IgD-negative memory B cell (primary cell): ENCODE results near the gene KCNJ15. TPM values are rescaled to one million over a fixed set of nuclear protein-coding genes. Genes with fewer than 3 reads are reported as not detected.

Source experiments
- H3K27ac Mint-ChIP-seq, 3 donors: one replicate each; pipeline ENCODE4 v1.8.0; 2020 to 2022; ENCODE audit warnings: mild to moderate bottlenecking in 3 of 3, mixed read lengths in 3 of 3, moderate library complexity in 1 of 3
- H3K27me3 Mint-ChIP-seq: one replicate; pipeline ENCODE4 v1.8.0; 2021; ENCODE audit warnings: mixed read lengths
- H3K36me3 Mint-ChIP-seq: one replicate; pipeline ENCODE4 v1.8.0; 2020; ENCODE audit warnings: mild to moderate bottlenecking, mixed read lengths
- H3K4me1 Mint-ChIP-seq, 3 donors: one replicate each; pipeline ENCODE4 v1.8.0; 2020 to 2022; ENCODE audit warnings: mixed read lengths in 3 of 3, mild to moderate bottlenecking in 1 of 3
- H3K4me3 Mint-ChIP-seq, 4 donors: one replicate each; pipeline ENCODE4 v1.8.0; 2020 to 2022; ENCODE audit warnings: mild to moderate bottlenecking in 4 of 4, mixed read lengths in 4 of 4, moderate library complexity in 3 of 4
- H3K9me3 Mint-ChIP-seq, 3 donors: one replicate each; pipeline ENCODE4 v1.8.0; 2020 to 2021; ENCODE audit warnings: mixed read lengths in 3 of 3, mild to moderate bottlenecking in 1 of 3
- polyA plus RNA-seq: library from polyadenylated mRNA; unstranded; fragments of 300-500 nt; fragmentation: Illumina TruSeq; gene quantifications from one replicate; pipeline ENCODE4 v1.2.3, GENCODE V29; 2021

KCNJ15 gene
- polyA plus RNA-seq, 1 donor from 2014 or later = not detected

DNA sequence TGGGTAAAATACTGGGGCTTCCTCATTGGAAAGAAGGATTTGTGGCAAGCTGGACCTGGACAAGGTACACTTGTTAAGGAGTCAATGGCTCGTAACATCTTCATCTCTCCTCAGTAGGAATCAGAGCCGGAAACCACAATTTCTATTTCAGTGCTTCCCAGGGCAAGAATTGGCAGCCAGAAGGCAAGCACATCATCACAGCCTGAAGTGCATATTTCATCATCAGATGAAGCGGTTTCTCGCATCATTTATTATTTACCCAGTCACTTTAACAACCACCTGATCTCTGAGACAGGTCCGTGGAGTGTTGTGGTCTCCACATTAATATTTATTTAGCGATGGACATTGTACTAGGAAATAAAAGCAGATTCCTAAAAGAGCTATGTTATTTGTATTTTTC, 55.0 kb downstream of the KCNJ15 start:
- H3K4me3 Mint-ChIP-seq = no peak overlapping the region
- no peaks in the 10 kb centered on the region for H3K36me3 Mint-ChIP-seq
- peaks cover 0 to 3% (median 2%) of the 10 kb centered on the region in 3 donors for H3K9me3 Mint-ChIP-seq
- H3K27me3 Mint-ChIP-seq = peaks cover 2% of the 10 kb centered on the region
- H3K4me1 Mint-ChIP-seq = no peaks in the 10 kb centered on the region
- H3K27ac Mint-ChIP-seq = peak overlapping the region in 1 of 3 donors; percentile 20

DNA sequence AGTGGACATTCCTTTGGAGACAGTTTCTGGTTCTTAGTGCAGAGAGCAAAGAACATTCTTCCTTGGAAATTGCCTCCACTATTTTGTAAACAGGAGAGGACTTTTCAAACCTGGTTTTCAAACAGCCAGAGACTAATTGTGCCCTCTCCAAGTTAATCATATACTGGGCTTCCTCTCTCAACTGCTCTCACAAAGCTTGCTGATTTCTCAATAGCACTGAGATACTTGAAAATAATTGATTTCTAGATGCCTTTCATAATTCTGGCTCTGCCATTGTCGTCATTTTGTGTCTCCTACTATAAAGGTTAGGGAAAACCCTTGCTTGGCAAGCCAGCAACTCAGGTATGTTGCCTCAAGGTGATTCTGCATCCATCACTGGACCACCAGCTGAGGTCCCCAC, 56.0 kb downstream of the KCNJ15 start:
- no peak overlapping the region for H3K4me3 Mint-ChIP-seq
- no peak overlapping the region for H3K27ac Mint-ChIP-seq
- peaks cover 2% of the 10 kb centered on the region for H3K27me3 Mint-ChIP-seq
- H3K36me3 Mint-ChIP-seq = no peaks in the 10 kb centered on the region
- peaks cover 0 to 3% (median 2%) of the 10 kb centered on the region in 3 donors for H3K9me3 Mint-ChIP-seq
- H3K4me1 Mint-ChIP-seq = no peaks in the 10 kb centered on the region

DNA sequence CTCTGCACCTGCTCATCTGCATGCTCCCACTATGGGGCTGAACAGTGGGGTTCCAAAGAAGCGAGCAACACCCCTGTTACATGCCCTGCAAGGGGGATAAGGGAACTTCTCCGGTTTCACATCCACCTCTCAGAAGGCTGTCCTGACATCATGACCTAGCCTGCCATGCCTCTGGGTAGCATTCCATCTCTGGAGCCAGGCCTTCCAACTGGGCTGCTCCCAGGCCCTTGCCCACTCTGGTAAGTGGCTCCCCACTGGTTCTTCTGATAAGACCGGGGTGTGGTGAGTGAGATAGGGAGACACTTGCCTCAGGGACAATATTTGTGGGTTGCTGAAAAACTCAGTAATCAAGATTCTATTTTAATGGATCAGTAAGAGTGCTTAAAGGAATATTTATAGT, 57.8 kb downstream of the KCNJ15 start:
- Mint-ChIP-seq H3K36me3 (no peaks in the 10 kb centered on the region), H3K4me3 (no peak overlapping the region)

DNA sequence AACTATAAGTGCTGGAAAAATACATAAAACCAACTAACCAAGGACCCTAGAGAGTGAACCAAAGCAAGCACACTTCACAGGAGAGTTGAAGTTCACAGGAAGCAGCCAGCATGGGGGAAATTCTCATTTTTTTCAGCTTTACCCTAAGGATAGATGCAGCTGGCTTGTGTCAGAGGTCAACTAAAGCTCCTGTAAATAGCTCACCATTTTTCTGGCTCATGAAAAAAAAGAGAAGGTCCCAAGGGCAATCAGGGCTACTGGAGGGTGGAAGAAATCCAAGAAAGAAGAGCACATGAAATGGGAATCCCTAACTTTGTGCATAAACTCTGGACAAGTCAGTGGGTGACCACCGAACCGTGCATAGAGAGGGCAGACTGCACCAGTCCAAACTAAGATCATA, 58.3 kb downstream of the KCNJ15 start:
- H3K36me3 Mint-ChIP-seq = no peaks in the 10 kb centered on the region
- H3K27me3 Mint-ChIP-seq = peaks cover 2% of the 10 kb centered on the region
- H3K27ac Mint-ChIP-seq = no peak overlapping the region
- peaks cover 3 to 5% (median 3%) of the 10 kb centered on the region in 3 donors for H3K9me3 Mint-ChIP-seq
- no peak overlapping the region for H3K4me3 Mint-ChIP-seq
- H3K4me1 Mint-ChIP-seq = no peaks in the 10 kb centered on the region

More for the DNA sequence above, 57.8 kb downstream of the KCNJ15 start:
- Mint-ChIP-seq H3K27ac (no peak overlapping the region), H3K9me3 (peaks cover 3 to 5% (median 3%) of the 10 kb centered on the region in 3 donors), H3K4me1 (no peaks in the 10 kb centered on the region), H3K27me3 (peaks cover 2% of the 10 kb centered on the region)

DNA sequence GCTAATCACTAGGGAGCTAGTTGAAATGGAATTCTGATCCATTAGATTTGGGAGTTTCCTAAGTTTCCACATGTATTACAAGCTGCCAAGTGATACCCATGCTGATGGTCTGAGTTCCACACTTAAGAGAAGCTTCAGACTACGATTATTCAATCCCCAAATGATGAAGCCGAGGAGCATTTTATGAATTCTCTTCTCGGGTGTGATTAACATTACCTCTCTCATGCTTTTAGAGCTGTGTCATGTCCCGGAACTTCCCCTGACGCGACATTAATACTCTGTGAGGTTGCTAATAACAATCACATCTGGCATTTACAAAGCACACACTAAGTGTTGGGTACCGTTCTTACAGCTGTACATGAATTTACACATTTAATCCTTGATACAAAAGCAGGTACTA, 63.0 kb downstream of the KCNJ15 start:
- H3K27me3 Mint-ChIP-seq = no peaks in the 10 kb centered on the region
- H3K36me3 Mint-ChIP-seq = no peaks in the 10 kb centered on the region
- peaks cover 0 to 7% (median 4%) of the 10 kb centered on the region in 3 donors for H3K9me3 Mint-ChIP-seq
- H3K27ac Mint-ChIP-seq = no peak overlapping the region
- H3K4me3 Mint-ChIP-seq = no peak overlapping the region
- no peaks in the 10 kb centered on the region for H3K4me1 Mint-ChIP-seq

DNA sequence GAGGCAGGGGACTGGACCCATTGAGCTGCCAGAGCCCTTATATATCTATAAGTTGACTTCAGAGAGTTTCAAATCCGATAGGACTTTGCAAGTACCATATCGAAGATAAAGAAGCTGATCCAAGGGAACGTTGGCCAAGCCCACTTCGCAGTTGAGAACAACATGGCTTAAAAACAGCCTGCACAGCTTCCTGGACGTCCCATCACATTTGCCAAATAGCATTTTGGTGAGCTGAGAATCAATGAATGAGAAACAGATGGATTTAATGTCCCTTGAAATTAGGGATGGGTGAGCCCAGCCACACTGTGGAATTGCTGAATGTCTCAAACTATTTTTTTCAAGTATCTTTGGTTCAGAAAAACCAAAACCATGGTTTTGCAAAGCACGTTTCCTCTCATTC, 64.8 kb downstream of the KCNJ15 start:
- Mint-ChIP-seq H3K36me3 (no peaks in the 10 kb centered on the region), H3K27ac (no peak overlapping the region), H3K9me3 (peaks cover 2 to 9% (median 4%) of the 10 kb centered on the region in 3 donors), H3K4me1 (no peaks in the 10 kb centered on the region), H3K27me3 (no peaks in the 10 kb centered on the region), H3K4me3 (no peak overlapping the region)

DNA sequence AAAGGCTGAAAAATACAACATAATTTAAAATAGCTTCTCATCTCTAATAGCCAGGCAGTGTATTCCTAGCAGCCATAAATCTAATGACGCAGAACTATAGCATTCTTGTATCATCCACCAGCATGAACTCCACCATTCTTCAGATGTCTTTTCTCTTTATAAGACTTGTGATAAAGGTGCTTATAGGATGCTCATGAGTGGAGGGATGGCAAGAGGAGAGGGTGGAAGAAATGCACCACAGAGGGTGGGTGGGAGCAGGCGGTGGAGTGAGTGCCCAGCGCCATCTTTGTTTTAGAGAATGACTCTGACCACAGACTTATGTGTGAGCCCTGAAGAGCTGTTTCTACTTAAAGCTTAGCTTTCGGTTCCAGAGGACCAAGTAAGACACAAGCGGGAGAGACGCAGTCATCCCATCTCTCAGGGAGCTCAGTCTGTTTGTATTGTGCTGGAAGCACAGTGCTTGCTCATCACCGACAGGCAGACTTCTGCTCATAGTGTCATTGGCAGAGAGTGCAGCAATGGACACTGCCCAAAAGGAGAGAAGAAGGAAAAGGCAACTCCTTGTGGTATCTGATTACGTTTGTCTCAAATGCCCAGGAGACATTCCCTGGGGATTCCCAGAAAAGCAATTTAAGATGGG, 65.6 kb downstream of the KCNJ15 start:
- Mint-ChIP-seq H3K4me1 (no peaks in the 10 kb centered on the region), H3K27me3 (no peaks in the 10 kb centered on the region), H3K9me3 (peaks cover 2 to 9% (median 4%) of the 10 kb centered on the region in 3 donors), H3K4me3 (no peak overlapping the region), H3K36me3 (no peaks in the 10 kb centered on the region), H3K27ac (no peak overlapping the region)

DNA sequence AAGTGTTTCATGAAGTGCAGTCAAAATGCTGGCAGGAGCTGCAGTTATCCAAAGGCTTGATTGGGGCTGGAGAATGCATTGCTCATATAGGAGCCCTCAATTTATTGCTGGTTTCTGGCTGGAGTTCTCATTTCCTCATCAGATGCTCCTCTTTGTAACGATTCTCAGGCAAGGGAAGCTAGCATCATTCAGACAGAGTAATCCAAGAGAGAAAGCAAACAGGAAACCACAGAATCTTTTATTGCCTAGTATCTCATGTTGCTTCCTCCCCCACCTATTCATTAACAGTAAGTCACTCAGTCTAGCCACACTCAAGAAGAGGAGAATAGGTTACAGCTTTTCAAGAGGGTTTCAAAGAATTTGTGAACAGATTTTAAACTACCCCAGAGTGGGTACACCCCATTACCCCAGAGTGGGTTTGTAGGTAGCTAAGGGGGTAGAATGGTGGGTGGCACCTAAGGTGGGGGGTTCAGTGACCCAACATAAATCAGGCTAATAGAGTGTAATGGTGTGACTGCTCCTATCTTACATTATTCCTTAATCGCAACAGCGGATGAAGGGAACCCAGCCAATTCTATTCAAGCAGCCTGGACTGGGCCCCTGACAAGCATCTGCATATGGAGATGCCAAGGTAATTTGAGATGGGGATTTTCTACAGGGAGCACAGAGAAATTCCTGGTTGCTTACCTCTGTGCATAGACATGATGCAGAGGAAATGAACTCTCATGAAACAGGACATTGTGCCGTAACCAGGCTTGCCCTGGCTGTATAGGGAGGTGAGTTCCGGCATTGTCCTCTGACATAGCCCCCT, 67.1 kb downstream of the KCNJ15 start:
- H3K4me1 Mint-ChIP-seq = no peaks in the 10 kb centered on the region
- H3K4me3 Mint-ChIP-seq = no peak overlapping the region
- H3K36me3 Mint-ChIP-seq = no peaks in the 10 kb centered on the region
- no peaks in the 10 kb centered on the region for H3K27me3 Mint-ChIP-seq
- peaks cover 2 to 9% (median 2%) of the 10 kb centered on the region in 3 donors for H3K9me3 Mint-ChIP-seq
- no peak overlapping the region for H3K27ac Mint-ChIP-seq

DNA sequence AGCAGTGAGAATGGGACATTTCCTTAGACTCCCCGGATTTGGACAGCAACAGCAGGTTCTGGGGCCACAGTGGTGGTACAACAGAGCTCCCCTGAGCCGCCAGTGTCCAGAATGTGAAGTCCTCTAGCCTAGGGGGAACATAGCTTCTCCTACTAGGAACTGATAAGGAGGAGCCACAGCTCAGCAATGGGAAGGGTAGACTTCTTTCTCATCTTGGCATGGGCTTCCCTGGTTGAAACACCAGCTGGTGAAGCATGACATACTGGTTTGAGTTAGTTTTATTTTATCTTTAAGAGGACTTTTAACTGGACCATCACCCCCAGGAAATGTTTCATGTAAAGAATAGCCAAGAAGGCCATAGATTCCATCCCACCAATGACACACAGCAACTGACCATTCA, 68.4 kb downstream of the KCNJ15 start:
- Mint-ChIP-seq H3K36me3 (no peaks in the 10 kb centered on the region), H3K4me3 (no peak overlapping the region), H3K27ac (no peak overlapping the region), H3K9me3 (peaks cover 2 to 6% (median 2%) of the 10 kb centered on the region in 3 donors), H3K4me1 (no peaks in the 10 kb centered on the region), H3K27me3 (no peaks in the 10 kb centered on the region)

DNA sequence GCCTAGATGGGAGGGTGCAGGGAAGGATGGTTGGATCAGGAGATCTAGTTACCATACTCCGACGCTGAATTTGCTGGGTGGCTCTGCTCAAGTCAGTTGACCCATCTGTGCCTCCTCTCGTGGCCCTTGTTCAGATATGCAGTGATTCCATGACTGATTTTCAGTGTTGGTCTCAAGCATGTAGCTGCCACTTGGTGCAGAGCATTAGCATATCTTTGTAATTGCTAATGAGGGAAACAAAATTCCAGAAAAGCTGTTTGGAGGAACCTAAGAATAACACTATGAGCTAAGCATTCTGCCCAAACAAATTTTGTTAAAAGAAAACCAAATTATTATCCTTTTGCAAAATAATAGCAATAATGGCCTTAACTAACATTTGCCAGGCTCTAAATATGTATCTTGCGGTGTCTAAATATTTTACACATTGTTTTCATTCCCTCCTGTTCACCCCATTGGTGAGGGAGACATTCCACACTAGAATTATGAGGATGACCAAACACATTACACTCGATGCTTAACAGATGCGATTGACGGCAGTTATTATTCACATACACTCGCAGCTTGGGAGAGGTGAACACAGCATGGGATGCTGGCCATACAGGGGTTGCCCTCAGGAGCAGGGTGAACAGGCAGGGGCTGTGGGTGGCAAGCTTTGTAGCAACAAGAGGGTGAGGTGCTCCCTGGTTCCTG, 69.1 kb downstream of the KCNJ15 start:
- no peak overlapping the region for H3K27ac Mint-ChIP-seq
- H3K36me3 Mint-ChIP-seq = no peaks in the 10 kb centered on the region
- H3K9me3 Mint-ChIP-seq = peaks cover 2 to 3% (median 2%) of the 10 kb centered on the region in 3 donors
- no peaks in the 10 kb centered on the region for H3K4me1 Mint-ChIP-seq
- no peaks in the 10 kb centered on the region for H3K27me3 Mint-ChIP-seq
- peak overlapping the region in 1 of 4 donors; percentile 67 for H3K4me3 Mint-ChIP-seq

DNA sequence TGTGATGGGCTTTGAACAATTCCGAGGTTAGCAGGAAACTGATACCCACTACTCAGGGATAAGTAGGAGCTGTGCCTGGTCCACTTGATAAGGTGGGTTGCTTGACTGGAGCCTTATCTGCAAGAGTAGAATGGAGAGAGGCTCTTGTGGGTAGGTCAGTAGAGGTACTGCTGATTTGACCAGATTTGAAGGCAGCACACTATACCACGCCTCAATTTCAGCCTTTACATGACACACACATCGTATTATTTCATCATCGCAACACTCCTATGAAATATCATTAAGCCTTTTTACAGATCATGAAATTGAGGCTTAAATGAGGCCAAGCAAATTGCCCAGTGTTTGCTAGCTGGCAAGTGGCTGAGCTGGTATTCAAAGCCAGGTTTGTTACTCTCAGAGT, 69.6 kb downstream of the KCNJ15 start:
- no peaks in the 10 kb centered on the region for H3K4me1 Mint-ChIP-seq
- H3K9me3 Mint-ChIP-seq = peaks cover 2 to 3% (median 2%) of the 10 kb centered on the region in 3 donors
- H3K27me3 Mint-ChIP-seq = no peaks in the 10 kb centered on the region
- H3K36me3 Mint-ChIP-seq = no peaks in the 10 kb centered on the region
- H3K4me3 Mint-ChIP-seq = peak overlapping the region in 1 of 4 donors; percentile 67
- no peak overlapping the region for H3K27ac Mint-ChIP-seq

DNA sequence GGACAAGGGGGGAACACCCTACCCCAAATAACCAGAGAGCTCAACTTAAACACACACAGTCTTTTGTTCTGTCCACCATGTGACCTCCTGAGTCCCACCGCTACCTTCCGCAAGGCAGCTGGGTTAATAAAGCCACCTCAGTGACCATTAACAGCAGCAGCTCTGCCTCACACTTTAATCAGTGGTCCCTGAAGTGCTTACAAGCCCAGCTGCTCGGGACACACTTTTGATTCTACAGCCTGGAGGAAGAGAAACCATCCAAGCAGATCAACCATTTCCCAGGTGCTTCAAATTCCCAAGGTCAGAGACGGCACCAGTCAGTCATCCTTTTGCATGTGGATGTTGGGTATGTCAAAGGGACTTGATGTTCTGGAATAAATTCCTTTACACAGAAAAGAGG, 70.1 kb downstream of the KCNJ15 start:
- peaks cover 0 to 3% (median 2%) of the 10 kb centered on the region in 3 donors for H3K9me3 Mint-ChIP-seq
- no peak overlapping the region for H3K4me3 Mint-ChIP-seq
- no peaks in the 10 kb centered on the region for H3K36me3 Mint-ChIP-seq
- H3K4me1 Mint-ChIP-seq = no peaks in the 10 kb centered on the region
- H3K27ac Mint-ChIP-seq = no peak overlapping the region
- no peaks in the 10 kb centered on the region for H3K27me3 Mint-ChIP-seq

DNA sequence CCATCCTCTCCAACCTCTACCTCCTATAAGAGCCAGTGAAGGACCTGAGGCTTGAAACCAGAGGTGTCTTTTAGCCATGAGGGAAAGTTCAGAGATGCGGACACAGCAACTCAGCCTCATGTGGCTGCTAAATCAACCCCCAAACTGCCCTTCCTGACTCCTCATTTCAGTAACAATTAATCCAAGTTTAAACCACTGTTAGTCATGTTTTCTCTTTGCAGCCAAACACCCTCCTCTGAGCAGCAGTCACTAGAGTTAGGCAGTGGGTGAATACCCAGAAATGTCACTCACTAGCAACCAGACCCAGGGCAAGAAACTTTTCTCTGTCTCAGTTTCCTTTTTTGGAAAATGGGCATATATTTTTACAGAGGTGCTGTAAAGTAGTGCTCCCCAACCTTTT, 71.2 kb downstream of the KCNJ15 start:
- Mint-ChIP-seq H3K27ac (no peak overlapping the region), H3K4me3 (no peak overlapping the region), H3K27me3 (no peaks in the 10 kb centered on the region), H3K9me3 (peaks cover 0 to 3% (median 2%) of the 10 kb centered on the region in 3 donors), H3K36me3 (no peaks in the 10 kb centered on the region), H3K4me1 (no peaks in the 10 kb centered on the region)

DNA sequence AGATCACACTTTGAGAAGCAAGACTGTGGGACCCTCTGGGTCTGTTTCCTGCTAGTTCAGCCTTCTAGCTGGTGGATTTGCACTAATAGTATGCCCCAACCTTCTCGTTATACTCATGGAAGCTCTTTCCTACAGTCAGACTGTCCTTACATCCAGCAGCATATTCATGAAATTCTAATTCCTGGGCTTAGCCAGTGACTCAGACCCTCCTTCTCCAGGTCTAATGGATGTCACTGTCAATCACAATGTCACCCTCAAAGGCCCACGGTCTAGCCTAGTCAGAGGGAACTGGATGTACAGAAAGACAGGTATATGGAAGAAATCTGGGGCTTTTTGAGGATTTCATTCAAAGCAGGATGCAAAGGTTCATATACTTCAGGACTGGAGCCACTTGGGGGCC, 72.4 kb downstream of the KCNJ15 start:
- Mint-ChIP-seq H3K27ac (no peak overlapping the region), H3K4me3 (no peak overlapping the region), H3K9me3 (peaks cover 0 to 3% (median 2%) of the 10 kb centered on the region in 3 donors), H3K36me3 (no peaks in the 10 kb centered on the region), H3K27me3 (no peaks in the 10 kb centered on the region), H3K4me1 (no peaks in the 10 kb centered on the region)

DNA sequence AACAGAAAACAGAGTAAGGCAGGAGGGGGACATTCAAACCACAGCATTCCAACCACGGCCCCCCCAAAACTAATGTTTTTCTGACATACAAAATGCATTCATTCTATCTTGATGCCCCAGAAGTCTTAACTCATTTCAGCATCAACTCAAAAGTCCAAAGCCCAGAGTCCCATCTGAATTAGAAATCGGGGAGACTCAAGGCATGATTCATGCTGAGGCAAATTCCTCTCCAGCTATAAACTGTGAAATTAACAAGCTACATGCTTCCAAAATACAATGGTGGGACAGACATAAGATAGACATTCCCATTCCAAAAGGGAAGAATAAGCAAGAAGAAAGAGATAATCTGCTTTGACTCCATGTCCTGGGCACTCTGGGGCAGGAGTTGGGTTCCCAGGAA, 73.9 kb downstream of the KCNJ15 start:
- Mint-ChIP-seq H3K4me1 (no peaks in the 10 kb centered on the region), H3K27ac (no peak overlapping the region), H3K27me3 (no peaks in the 10 kb centered on the region), H3K36me3 (peaks cover 2% of the 10 kb centered on the region), H3K9me3 (peaks cover 0 to 3% (median 2%) of the 10 kb centered on the region in 3 donors), H3K4me3 (no peak overlapping the region)
